Hepatocyte (in vitro differentiated cells): Measurements from ENCODE around the gene CCDC74A. TPM values are rescaled to one million over a fixed set of nuclear protein-coding genes. Genes with fewer than 3 reads are reported as not detected.
"Not testable (repeated sequence)": the region's sequence is repeated elsewhere in the genome, so short reads cannot be mapped to it uniquely, and the experiment has no call there.

ENCODE experiments used
- DNase-seq: peaks from one replicate; pipeline ENCODE4 v3.0.0-alpha.2; 2016; ENCODE audit warnings: low spot score
- H2AFZ ChIP-seq: fragments of 200-600 bp; sonication (generic); 2 replicates; pipeline ENCODE4 v1.6.0; 2016; ENCODE audit warnings: antibody characterized with exemption, mild to moderate bottlenecking
- H3K27ac ChIP-seq: fragments of 200-600 bp; sonication (generic); 2 replicates; pipeline ENCODE4 v1.5.1; 2016; ENCODE audit warnings: mild to moderate bottlenecking
- H3K27me3 ChIP-seq: fragments of 200-600 bp; sonication (generic); 2 replicates; pipeline ENCODE4 v1.6.1; 2016
- H3K36me3 ChIP-seq: fragments of 200-600 bp; sonication (generic); replicated peaks from 2 replicates; pipeline ENCODE4 v1.5.1; 2016; ENCODE audit warnings: low read depth; ENCODE audit not compliant: insufficient read depth
- H3K4me1 ChIP-seq: fragments of 200-600 bp; sonication (generic); 2 replicates; pipeline ENCODE4 v1.5.1; 2016; ENCODE audit warnings: mild to moderate bottlenecking, moderate library complexity; ENCODE audit not compliant: insufficient read depth
- H3K4me2 ChIP-seq: fragments of 200-600 bp; sonication (generic); 2 replicates; pipeline ENCODE4 v1.6.0; 2016
- H3K4me3 ChIP-seq: fragments of 200-600 bp; sonication (generic); 2 replicates; pipeline ENCODE4 v1.5.1; 2016; ENCODE audit warnings: mild to moderate bottlenecking
- H3K79me2 ChIP-seq: fragments of 200-600 bp; sonication (generic); 2 replicates; pipeline ENCODE4 v1.6.0; 2017; ENCODE audit warnings: mild to moderate bottlenecking
- H3K9me2 ChIP-seq: fragments of 200-600 bp; sonication (generic); replicated peaks from 2 replicates; pipeline ENCODE4 v1.6.0; 2017; ENCODE audit warnings: mild to moderate bottlenecking; ENCODE audit not compliant: insufficient read depth
- H3K9me3 ChIP-seq: fragments of 200-600 bp; sonication (generic); 2 replicates; pipeline ENCODE4 v1.5.1; 2016; ENCODE audit warnings: low read depth, mild to moderate bottlenecking
- H4K20me1 ChIP-seq: fragments of 200-600 bp; sonication (generic); 2 replicates; pipeline ENCODE4 v1.6.0; 2016; ENCODE audit warnings: mild to moderate bottlenecking; ENCODE audit not compliant: insufficient read depth, poor library complexity, severe bottlenecking
- EZH2 ChIP-seq: fragments of 200-600 bp; sonication (generic); IDR thresholded peaks from 2 replicates; pipeline ENCODE4 v1.6.1; 2016; ENCODE audit warnings: antibody characterized with exemption, mild to moderate bottlenecking, borderline replicate concordance
- EZH2phosphoT487 ChIP-seq: fragments of 200-600 bp; sonication (generic); IDR thresholded peaks from one replicate; pipeline ENCODE4 v1.6.1; 2018; ENCODE audit warnings: antibody characterized with exemption, mild to moderate bottlenecking, low read depth, moderate library complexity; ENCODE audit not compliant: unreplicated experiment, severe bottlenecking
- WGBS: methylation state at CpG from one replicate; pipeline ENCODE4 v1.1.6; 2016; ENCODE audit warnings: low lambda C conversion rate; ENCODE audit errors: missing lambda C conversion rate; 5-methylcytosine and 5-hydroxymethylcytosine counted together
- polyA plus RNA-seq: library from polyadenylated mRNA; unstranded; fragments of >200 nt; fragmentation: Nextera tagmentation; extraction: Ambion mirVana; gene quantifications from 2 replicates; pipeline ENCODE4 v1.2.1, GENCODE V29; 2016
- total RNA-seq: library from RNA; depleted of rRNA; stranded (reverse); fragments of >200 nt; gene quantifications from 2 replicates; pipeline ENCODE4 v1.2.3, GENCODE V29; 2014
- TF ChIP-seq, protein P1 (sequence below): fragments of 200-600 bp; sonication (generic); IDR thresholded peaks from 2 replicates; pipeline ENCODE4 v1.5.1; 2016; ENCODE audit warnings: antibody characterized with exemption, mild to moderate bottlenecking; ENCODE audit not compliant: poor library complexity

Gene CCDC74A
- total and polyA plus RNA-seq, 2 experiments from 2014 or later = 8.0 to 9.4 TPM

DNA sequence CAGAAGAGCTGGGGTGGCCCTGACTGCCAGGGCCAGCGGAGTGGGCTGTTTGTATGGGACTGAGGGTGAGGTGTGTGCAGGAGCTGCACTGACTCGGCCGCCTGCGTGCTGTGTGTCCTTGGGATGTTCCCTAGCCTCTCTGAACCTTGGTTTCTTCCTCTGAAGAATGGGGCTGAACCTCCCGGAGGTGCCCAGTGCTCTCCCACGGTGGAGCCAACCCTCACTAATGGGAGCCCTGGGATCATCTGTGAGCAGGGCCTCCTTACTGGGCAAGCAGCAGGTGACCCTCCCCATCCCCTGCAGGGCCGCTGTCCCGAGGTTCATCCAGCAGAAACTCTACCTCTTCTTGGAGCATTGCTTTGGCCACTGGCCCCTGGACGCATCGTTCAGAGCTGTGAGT, 11.7 kb upstream of the CCDC74A start:
- Histone ChIP-seq H3K27me3 (no peaks in the 10 kb centered on the region), H3K27ac (no peak overlapping the region), H3K9me2 (no peaks in the 10 kb centered on the region), H3K79me2 (no peaks in the 10 kb centered on the region), H3K4me3 (no peak overlapping the region), H2AFZ (no peak overlapping the region), H3K9me3 (no peaks in the 10 kb centered on the region), H3K4me1 (no peaks in the 10 kb centered on the region), H4K20me1 (no peaks in the 10 kb centered on the region), H3K4me2 (no peak overlapping the region), H3K36me3 (no peaks in the 10 kb centered on the region)
- DNase-seq = no peak
- TF ChIP-seq EZH2 = no peak
- TF ChIP-seq EZH2phosphoT487 = no peak
- TF ChIP-seq, protein P1, sequence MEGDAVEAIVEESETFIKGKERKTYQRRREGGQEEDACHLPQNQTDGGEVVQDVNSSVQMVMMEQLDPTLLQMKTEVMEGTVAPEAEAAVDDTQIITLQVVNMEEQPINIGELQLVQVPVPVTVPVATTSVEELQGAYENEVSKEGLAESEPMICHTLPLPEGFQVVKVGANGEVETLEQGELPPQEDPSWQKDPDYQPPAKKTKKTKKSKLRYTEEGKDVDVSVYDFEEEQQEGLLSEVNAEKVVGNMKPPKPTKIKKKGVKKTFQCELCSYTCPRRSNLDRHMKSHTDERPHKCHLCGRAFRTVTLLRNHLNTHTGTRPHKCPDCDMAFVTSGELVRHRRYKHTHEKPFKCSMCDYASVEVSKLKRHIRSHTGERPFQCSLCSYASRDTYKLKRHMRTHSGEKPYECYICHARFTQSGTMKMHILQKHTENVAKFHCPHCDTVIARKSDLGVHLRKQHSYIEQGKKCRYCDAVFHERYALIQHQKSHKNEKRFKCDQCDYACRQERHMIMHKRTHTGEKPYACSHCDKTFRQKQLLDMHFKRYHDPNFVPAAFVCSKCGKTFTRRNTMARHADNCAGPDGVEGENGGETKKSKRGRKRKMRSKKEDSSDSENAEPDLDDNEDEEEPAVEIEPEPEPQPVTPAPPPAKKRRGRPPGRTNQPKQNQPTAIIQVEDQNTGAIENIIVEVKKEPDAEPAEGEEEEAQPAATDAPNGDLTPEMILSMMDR = no peak
- WGBS = 91% methylated on average over 9 of the region's 10 CpGs

DNA sequence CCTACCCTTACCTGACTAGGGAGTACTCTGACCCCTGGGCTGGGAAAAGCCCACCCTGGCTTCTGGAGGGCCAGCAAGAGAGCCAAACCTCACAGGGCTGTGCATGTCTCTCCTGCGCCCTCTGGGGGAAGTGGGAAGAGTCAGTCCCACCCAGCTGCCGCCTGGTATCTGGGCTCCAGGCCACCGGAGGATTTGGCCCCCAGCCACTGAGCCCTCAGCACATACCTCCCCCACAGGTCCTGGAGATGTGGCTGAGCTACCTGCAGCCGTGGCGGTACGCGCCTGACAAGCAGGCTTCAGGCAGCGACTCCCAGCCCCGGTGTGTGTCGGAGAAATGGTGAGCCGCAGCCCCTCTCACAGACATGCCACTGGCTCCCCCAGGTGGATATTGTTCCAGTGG, 11.1 kb upstream of the CCDC74A start:
- 88% methylated on average over 11 of the region's 11 CpGs for whole genome bisulfite sequencing

DNA sequence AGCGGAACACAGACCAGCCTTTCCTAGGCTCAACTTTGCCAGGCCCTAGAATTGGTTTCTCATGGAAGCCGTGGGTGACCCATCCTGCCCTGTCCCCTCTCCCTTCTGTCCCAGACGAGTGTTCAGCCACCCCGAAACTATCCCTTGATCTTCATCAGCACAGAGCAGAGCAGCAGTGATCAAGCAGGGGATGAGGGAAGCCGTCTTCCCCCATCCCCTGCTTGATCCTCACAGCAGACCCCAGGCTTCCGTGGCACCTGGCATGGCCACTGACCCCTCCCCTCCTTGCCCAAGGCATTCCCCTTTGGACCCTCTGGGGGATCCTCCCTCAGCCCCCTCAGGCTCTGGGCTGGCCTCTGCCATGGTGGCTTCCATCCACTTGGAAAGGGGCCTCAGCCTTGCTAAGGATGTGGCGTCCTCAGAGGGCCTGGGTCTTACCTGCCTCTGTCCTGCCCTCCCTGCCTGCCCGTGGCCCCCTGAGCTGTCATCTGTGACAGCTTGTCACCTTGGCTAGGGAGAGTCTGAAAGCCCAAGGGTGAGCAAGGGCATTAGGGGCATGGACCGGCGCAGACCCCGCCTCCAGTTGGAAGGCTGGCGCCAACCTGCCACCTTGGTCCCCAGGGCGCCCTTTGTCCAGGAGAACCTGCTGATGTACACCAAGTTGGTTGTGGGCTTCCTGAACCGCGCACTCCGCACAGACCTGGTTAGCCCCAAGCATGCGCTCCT, 10.4 kb upstream of the CCDC74A start:
- Histone ChIP-seq H3K9me3 (no peaks in the 10 kb centered on the region), H3K27ac (no peak overlapping the region), H3K4me2 (no peak overlapping the region), H3K4me1 (no peaks in the 10 kb centered on the region), H4K20me1 (no peaks in the 10 kb centered on the region), H2AFZ (no peak overlapping the region), H3K27me3 (no peaks in the 10 kb centered on the region), H3K79me2 (no peaks in the 10 kb centered on the region), H3K4me3 (no peak overlapping the region), H3K36me3 (no peaks in the 10 kb centered on the region), H3K9me2 (no peaks in the 10 kb centered on the region)
- 96% methylated on average over 17 of the region's 17 CpGs for WGBS
- no peak for DNase-seq
- TF ChIP-seq EZH2 (no peak), EZH2phosphoT487 (no peak)
- TF ChIP-seq, protein P1 = no peak

More for the DNA sequence above, 11.1 kb upstream of the CCDC74A start:
- H3K9me3 ChIP-seq, H3K79me2 ChIP-seq, H2AFZ ChIP-seq, H3K36me3 ChIP-seq, H3K27ac ChIP-seq, DNase-seq, H3K27me3 ChIP-seq, H3K4me3 ChIP-seq, H4K20me1 ChIP-seq, H3K9me2 ChIP-seq, H3K4me2 ChIP-seq, H3K4me1 ChIP-seq: not testable (repeated sequence)
- TF ChIP-seq, protein P1 = peak; percentile 20

DNA sequence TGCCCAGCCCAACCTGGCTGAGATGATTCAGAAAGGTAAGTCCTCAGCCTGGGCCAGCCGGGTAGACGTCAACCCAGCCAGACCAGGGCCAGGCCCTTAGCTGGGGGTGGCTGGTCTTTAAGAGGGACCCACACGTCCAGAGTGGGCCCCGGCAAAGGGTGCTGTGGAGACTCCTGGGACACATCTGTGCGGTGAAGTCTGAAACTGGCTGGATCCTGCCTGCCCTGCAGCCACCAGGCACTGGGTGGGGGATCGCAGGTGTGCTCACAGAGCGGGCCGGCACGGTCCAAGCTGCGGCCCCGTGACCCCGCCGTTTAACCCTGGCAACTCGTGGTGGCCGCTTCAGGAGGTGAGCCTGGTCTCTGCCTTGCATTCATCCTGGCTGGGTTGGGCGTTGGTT, 9.8 kb upstream of the CCDC74A start:
- not testable (repeated sequence) for H3K27ac ChIP-seq, H3K4me3 ChIP-seq, H3K9me2 ChIP-seq, H2AFZ ChIP-seq, H3K27me3 ChIP-seq, H3K79me2 ChIP-seq, H3K4me1 ChIP-seq, H4K20me1 ChIP-seq, H3K36me3 ChIP-seq, H3K9me3 ChIP-seq, H3K4me2 ChIP-seq, DNase-seq
- 94% methylated on average over 16 of the region's 16 CpGs for WGBS

DNA sequence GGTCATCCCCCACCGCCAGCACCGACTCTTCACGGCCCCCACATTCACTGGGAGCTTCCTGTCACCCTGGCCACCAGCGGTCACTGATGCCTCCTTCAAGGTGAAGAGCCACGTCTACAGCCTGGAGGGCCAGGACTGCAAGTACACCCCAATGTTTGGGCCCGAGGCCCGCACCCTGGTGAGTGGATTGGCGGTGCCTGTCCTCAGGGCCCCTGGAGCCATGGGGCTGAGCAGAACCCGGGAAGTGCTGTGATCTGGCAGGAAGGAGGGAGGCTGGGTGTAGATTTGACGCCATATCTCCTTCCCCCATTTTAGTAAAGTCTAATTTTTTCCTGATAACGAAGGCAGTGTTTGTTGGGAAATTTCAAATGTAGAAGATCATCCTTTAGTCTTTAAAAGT, 9.2 kb upstream of the CCDC74A start:
- WGBS = 97% methylated on average over 9 of the region's 11 CpGs
- H2AFZ ChIP-seq, H3K4me3 ChIP-seq, H3K27me3 ChIP-seq, H3K9me3 ChIP-seq, DNase-seq, H4K20me1 ChIP-seq, H3K27ac ChIP-seq, H3K4me2 ChIP-seq, H3K9me2 ChIP-seq, H3K36me3 ChIP-seq, H3K4me1 ChIP-seq, H3K79me2 ChIP-seq: not testable (repeated sequence)
